ENCODE data around the gene SYNPO2. TPM values are rescaled to one million over a fixed set of nuclear protein-coding genes. Genes with fewer than 3 reads are reported as not detected.

Gene SYNPO2
- total RNA-seq, 1 donor from 2014 or later, result 0.16 TPM

Other genes starting within 250 kb of the SYNPO2 start
- 50.2 and 51.9 TPM in 2 replicates for gene METTL14, start 203.5 kb upstream of the SYNPO2 start, total RNA-seq
- gene SEC24D, start 52.7 kb upstream of the SYNPO2 start, total RNA-seq, result 43.9 and 45.3 TPM in 2 replicates
- not detected in 2 replicates for gene MYOZ2, start 247.0 kb downstream of the SYNPO2 start, total RNA-seq

Measured in activated CD4-positive, alpha-beta T cell treated with anti-CD3 and anti-CD28 coated beads, Interleukin-2, amount 10 ng/mL, durations not matched to agents 24 days and 14 days (primary cell).